ENCODE data around the gene FITM2. TPM values are rescaled to one million over a fixed set of nuclear protein-coding genes. Genes with fewer than 3 reads are reported as not detected.

Gene FITM2
- total RNA-seq, 4 donors from 2014 or later: 7.0 to 11.1 (median 8.3) TPM

- Histone ChIP-seq H3K4me3 (no peak overlapping the region), H3K36me3 (no peaks in the 10 kb centered on the region), H3K9me3 (no peaks in the 10 kb centered on the region), H3K27me3 (no peaks in the 10 kb centered on the region), H3K27ac (replicated peaks in 1 of 4) (no peak overlapping the region), H3K4me1 (peaks cover 0 to 6% (median 0%) of the 10 kb centered on the region in 4 donors)
- intact Hi-C loops (cut with DNase I): no loop called here
- 91% methylated on average over 4 of the region's 4 CpGs for WGBS
- no peak for DNase-seq (ENCODE audit: extremely low spot score)
- TF ChIP-seq POLR2A (IDR thresholded peaks at IDR 0.05; ENCODE audit: low read depth): no peak
- no peak for TF ChIP-seq CTCF (IDR thresholded peaks at IDR 0.05)
- no peak for TF ChIP-seq EP300 (IDR thresholded peaks at IDR 0.05)
- TF ChIP-seq POLR2AphosphoS5 (IDR thresholded peaks at IDR 0.05): no peak
These were observed 13.3 kb downstream of the FITM2 start for GRCh38 chr20:44297721-44298120.

- 79% methylated on average over 7 of the region's 7 CpGs for WGBS
- Histone ChIP-seq H3K9me3 (no peaks in the 10 kb centered on the region), H3K36me3 (peaks cover 0 to under 1% (median 0%) of the 10 kb centered on the region in 4 donors), H3K27ac (replicated peaks in 1 of 4) (no peak overlapping the region), H3K27me3 (no peaks in the 10 kb centered on the region), H3K4me3 (no peak overlapping the region), H3K4me1 (peaks cover 0 to 6% (median 0%) of the 10 kb centered on the region in 4 donors)
- intact Hi-C loops (cut with DNase I): no loop called here
- DNase-seq (ENCODE audit: extremely low spot score): no peak
- TF ChIP-seq POLR2AphosphoS5 (IDR thresholded peaks at IDR 0.05): no peak
These were observed 15.0 kb downstream of the FITM2 start for GRCh38 chr20:44296011-44296410.

GRCh38 chr20:44291754-44292153, 19.2 kb downstream of the FITM2 start:
- no peak for DNase-seq (ENCODE audit: extremely low spot score)

GRCh38 chr20:44288252-44288651, 22.8 kb downstream of the FITM2 start:
- TF ChIP-seq EP300 (IDR thresholded peaks at IDR 0.05) (no peak), CTCF (IDR thresholded peaks at IDR 0.05) (no peak), POLR2A (IDR thresholded peaks at IDR 0.05; ENCODE audit: low read depth) (no peak), POLR2AphosphoS5 (IDR thresholded peaks at IDR 0.05) (no peak)
- DNase-seq (ENCODE audit: extremely low spot score): no peak
- Histone ChIP-seq H3K4me3 (no peak overlapping the region), H3K4me1 (peaks cover 0 to 13% (median 0%) of the 10 kb centered on the region in 4 donors), H3K27me3 (no peaks in the 10 kb centered on the region), H3K36me3 (peaks cover 0 to 8% (median 2%) of the 10 kb centered on the region in 4 donors), H3K9me3 (no peaks in the 10 kb centered on the region), H3K27ac (replicated peaks in 1 of 4) (no peak overlapping the region)
- intact Hi-C loops (cut with DNase I): no loop called here
- WGBS: 95% methylated on average over 3 of the region's 3 CpGs

More at GRCh38 chr20:44291754-44292153, 19.2 kb downstream of the FITM2 start:
- TF ChIP-seq EP300 (IDR thresholded peaks at IDR 0.05) (no peak), POLR2A (IDR thresholded peaks at IDR 0.05; ENCODE audit: low read depth) (no peak), POLR2AphosphoS5 (IDR thresholded peaks at IDR 0.05) (no peak), CTCF (IDR thresholded peaks at IDR 0.05) (no peak)
- 92% methylated on average over 7 of the region's 7 CpGs for WGBS
- Histone ChIP-seq H3K4me1 (peaks cover 0 to 19% (median 0%) of the 10 kb centered on the region in 4 donors), H3K4me3 (no peak overlapping the region), H3K27ac (replicated peaks in 1 of 4) (no peak overlapping the region), H3K36me3 (peaks cover 0 to 8% (median 2%) of the 10 kb centered on the region in 4 donors), H3K9me3 (no peaks in the 10 kb centered on the region), H3K27me3 (no peaks in the 10 kb centered on the region)
- intact Hi-C loops (cut with DNase I): no loop called here

- intact Hi-C loops (cut with DNase I): no loop called here
- Histone ChIP-seq H3K4me3 (no peak overlapping the region), H3K36me3 (peaks cover 0 to 8% (median 2%) of the 10 kb centered on the region in 4 donors), H3K4me1 (peaks cover 0 to 13% (median 0%) of the 10 kb centered on the region in 4 donors), H3K27me3 (no peaks in the 10 kb centered on the region), H3K9me3 (no peaks in the 10 kb centered on the region), H3K27ac (replicated peaks in 1 of 4) (no peak overlapping the region)
- no peak for DNase-seq (ENCODE audit: extremely low spot score)
- TF ChIP-seq POLR2AphosphoS5 (IDR thresholded peaks at IDR 0.05) (no peak), EP300 (IDR thresholded peaks at IDR 0.05) (no peak), CTCF (IDR thresholded peaks at IDR 0.05) (no peak), POLR2A (IDR thresholded peaks at IDR 0.05; ENCODE audit: low read depth) (no peak)
- WGBS: 78% methylated on average over 5 of the region's 5 CpGs
These were observed 23.5 kb downstream of the FITM2 start for GRCh38 chr20:44287272-44288097.
